IPS-15b (cell line): Measurements from ENCODE around the gene GPR12.
"Not testable (repeated sequence)": the region's sequence is repeated elsewhere in the genome, so short reads cannot be mapped to it uniquely, and the experiment has no call there.

ENCODE experiments used
- H3K27me3 ChIP-seq: one replicate; pipeline ENCODE4 v1.6.1; 2013; ENCODE audit warnings: low read length; ENCODE audit not compliant: control insufficient read depth, insufficient read depth
- H3K36me3 ChIP-seq: one replicate; pipeline ENCODE4 v1.6.1; 2013; ENCODE audit warnings: low read length; ENCODE audit not compliant: control insufficient read depth, insufficient read depth
- H3K4me1 ChIP-seq: one replicate; pipeline ENCODE4 v1.6.1; 2013; ENCODE audit warnings: mild to moderate bottlenecking, low read length; ENCODE audit not compliant: control insufficient read depth, insufficient read depth
- H3K4me3 ChIP-seq: one replicate; pipeline ENCODE4 v1.5.1; 2013; ENCODE audit warnings: low read depth, low read length
- H3K9ac ChIP-seq: one replicate; pipeline ENCODE4 v1.6.1; 2013; ENCODE audit warnings: low read depth, mild to moderate bottlenecking, low read length
- H3K9me3 ChIP-seq: one replicate; pipeline ENCODE4 v1.6.1; 2013; ENCODE audit warnings: mild to moderate bottlenecking, low read length; ENCODE audit not compliant: control insufficient read depth, insufficient read depth

Gene GPR12

GRCh38 chr13:26735677-26736076 is 24.9 kb downstream of the GPR12 start:
- Histone ChIP-seq H3K4me1 (no peaks in the 10 kb centered on the region), H3K4me3 (no peak overlapping the region), H3K9ac (no peak overlapping the region), H3K36me3 (no peaks in the 10 kb centered on the region), H3K27me3 (no peaks in the 10 kb centered on the region), H3K9me3 (no peaks in the 10 kb centered on the region)

GRCh38 chr13:26727633-26728032 is 33.0 kb downstream of the GPR12 start:
- no peaks in the 10 kb centered on the region for H3K9me3 ChIP-seq
- no peak overlapping the region for H3K9ac ChIP-seq
- no peaks in the 10 kb centered on the region for H3K36me3 ChIP-seq
- no peak overlapping the region for H3K4me3 ChIP-seq
- H3K27me3 ChIP-seq, result no peaks in the 10 kb centered on the region
- no peaks in the 10 kb centered on the region for H3K4me1 ChIP-seq

- Histone ChIP-seq H3K4me1 (no peaks in the 10 kb centered on the region), H3K27me3 (no peaks in the 10 kb centered on the region), H3K4me3 (no peak overlapping the region), H3K9me3 (no peaks in the 10 kb centered on the region), H3K9ac (no peak overlapping the region), H3K36me3 (no peaks in the 10 kb centered on the region)
Measured at GRCh38 chr13:26727122-26727521, 33.5 kb downstream of the GPR12 start.

GRCh38 chr13:26726684-26727083 is 33.9 kb downstream of the GPR12 start:
- no peaks in the 10 kb centered on the region for H3K4me1 ChIP-seq
- H3K9me3 ChIP-seq, result no peaks in the 10 kb centered on the region
- no peak overlapping the region for H3K4me3 ChIP-seq
- no peaks in the 10 kb centered on the region for H3K36me3 ChIP-seq
- H3K9ac ChIP-seq, result no peak overlapping the region
- no peaks in the 10 kb centered on the region for H3K27me3 ChIP-seq

DNA sequence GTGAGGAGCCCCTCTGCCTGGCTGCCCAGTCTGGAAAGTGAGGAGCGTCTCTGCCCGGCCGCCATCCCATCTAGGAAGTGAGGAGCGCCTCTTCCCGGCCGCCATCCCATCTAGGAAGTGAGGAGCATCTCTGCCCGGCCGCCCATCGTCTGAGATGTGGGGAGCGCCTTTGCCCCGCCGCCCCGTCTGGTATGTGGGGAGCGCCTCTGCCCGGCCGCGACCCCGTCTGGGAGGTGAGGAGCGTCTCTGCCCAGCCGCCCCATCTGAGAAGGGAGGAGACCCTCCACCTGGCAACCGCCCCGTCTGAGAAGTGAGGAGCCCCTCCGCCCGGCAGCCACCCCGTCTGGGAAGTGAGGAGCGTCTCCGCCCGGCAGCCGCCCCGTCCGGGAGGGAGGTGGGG is 37.0 kb downstream of the GPR12 start:
- H3K9me3 ChIP-seq, H3K4me3 ChIP-seq, H3K4me1 ChIP-seq, H3K27me3 ChIP-seq, H3K9ac ChIP-seq, H3K36me3 ChIP-seq: not testable (repeated sequence)

DNA sequence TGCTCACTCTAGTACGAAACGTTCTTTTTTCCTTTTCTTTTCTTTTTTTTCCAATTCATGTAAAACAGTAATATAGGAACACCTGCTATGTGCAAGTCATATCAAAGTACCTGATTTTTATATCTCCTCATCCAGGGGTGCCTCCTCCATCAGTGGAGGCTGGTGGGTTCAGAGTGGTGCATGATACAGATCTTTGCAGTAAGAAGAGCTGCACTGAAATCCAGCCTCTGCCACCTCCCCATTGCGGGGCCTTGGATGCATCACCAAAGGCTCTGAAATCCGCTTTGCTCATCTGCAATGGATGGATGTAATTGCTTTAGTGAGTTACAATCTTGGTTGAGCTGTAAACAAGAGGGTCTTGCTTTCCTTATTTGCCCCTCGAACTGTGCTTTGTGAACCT is 38.3 kb downstream of the GPR12 start:
- H3K27me3 ChIP-seq, result no peaks in the 10 kb centered on the region
- H3K4me1 ChIP-seq, result no peaks in the 10 kb centered on the region
- no peak overlapping the region for H3K9ac ChIP-seq
- H3K4me3 ChIP-seq, result no peak overlapping the region
- no peaks in the 10 kb centered on the region for H3K36me3 ChIP-seq
- no peaks in the 10 kb centered on the region for H3K9me3 ChIP-seq

DNA sequence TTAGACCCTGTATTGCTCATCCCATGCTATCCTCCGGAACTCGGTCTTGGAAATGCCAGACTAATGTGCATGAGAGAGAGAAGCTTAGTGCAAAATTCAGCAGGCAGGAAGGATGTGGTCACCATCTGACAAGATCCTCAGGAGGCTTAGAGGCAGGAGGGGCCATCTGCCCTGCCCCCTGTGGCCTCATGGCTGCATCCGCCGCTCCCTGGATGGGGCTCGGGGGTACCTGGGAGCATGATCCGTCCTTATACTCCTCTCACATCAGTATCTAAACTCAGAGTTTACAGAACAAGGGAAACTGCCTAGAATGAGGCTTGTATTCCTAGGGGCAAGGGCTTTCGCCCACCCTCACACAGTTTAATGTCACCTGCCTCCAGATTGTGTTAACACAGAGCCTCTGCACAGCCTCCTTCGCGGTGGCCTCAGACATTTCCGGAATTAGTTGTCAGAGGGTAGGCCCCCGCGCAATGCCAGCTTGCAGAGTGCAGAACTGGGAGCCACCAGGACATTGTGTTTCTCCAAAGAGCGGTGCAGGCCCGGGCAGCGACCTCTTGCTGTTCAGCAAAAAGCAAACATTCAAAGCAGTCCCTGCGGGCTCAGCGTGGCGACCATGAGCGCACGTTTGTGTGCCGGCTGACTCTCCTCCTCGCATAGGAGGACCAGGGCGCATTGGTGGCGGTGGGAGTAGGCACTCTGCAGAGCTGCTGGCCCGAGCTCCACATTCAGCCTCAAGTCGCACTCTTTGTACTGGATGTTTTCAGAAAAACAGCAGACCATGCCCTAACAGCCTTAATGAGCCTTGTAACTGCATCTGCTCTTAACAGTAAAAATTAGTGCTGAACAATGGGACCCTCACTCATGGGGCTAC is 39.1 kb downstream of the GPR12 start:
- no peak overlapping the region for H3K9ac ChIP-seq
- no peaks in the 10 kb centered on the region for H3K36me3 ChIP-seq
- H3K4me1 ChIP-seq, result no peaks in the 10 kb centered on the region
- no peaks in the 10 kb centered on the region for H3K9me3 ChIP-seq
- H3K4me3 ChIP-seq, result no peak overlapping the region
- H3K27me3 ChIP-seq, result no peaks in the 10 kb centered on the region

DNA sequence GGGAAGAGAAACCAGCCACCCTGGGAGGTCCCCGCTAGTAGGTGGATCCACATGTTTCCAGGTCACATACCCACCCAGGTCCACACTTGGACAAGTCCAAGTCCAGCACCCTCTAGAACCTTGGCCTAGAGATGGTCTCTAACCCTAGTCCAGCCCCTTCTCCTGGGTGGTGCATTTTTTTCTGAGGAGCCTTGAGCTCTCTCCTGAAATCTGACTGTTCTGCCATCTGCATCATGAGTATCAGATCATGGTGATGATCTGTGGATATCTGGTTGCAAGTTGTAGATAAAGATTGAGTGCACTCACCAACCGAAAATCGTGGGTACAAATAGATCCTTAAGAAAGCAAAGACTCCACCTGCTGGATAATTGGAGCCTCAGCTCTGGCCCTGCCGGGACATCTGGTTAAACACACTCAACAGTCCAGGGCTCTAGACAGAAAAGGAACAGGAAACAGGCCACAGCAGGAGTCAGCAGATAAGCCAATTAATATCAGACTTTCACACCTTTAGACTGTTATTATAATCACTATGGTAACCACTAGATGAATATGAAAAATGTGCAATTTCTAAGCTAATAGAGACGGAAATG is 41.1 kb downstream of the GPR12 start:
- no peaks in the 10 kb centered on the region for H3K27me3 ChIP-seq
- no peak overlapping the region for H3K4me3 ChIP-seq
- H3K4me1 ChIP-seq, result no peaks in the 10 kb centered on the region
- H3K9ac ChIP-seq, result no peak overlapping the region
- no peaks in the 10 kb centered on the region for H3K9me3 ChIP-seq
- no peaks in the 10 kb centered on the region for H3K36me3 ChIP-seq

- Histone ChIP-seq H3K9me3 (no peaks in the 10 kb centered on the region), H3K36me3 (no peaks in the 10 kb centered on the region), H3K4me3 (no peak overlapping the region), H3K4me1 (no peaks in the 10 kb centered on the region), H3K9ac (no peak overlapping the region), H3K27me3 (no peaks in the 10 kb centered on the region)
Measured at GRCh38 chr13:26718872-26719271, 41.7 kb downstream of the GPR12 start.

GRCh38 chr13:26718146-26718545 is 42.4 kb downstream of the GPR12 start:
- no peak overlapping the region for H3K9ac ChIP-seq
- H3K9me3 ChIP-seq, result no peaks in the 10 kb centered on the region
- no peaks in the 10 kb centered on the region for H3K27me3 ChIP-seq
- no peaks in the 10 kb centered on the region for H3K4me1 ChIP-seq
- no peaks in the 10 kb centered on the region for H3K36me3 ChIP-seq
- H3K4me3 ChIP-seq, result no peak overlapping the region

GRCh38 chr13:26716984-26717383 is 43.6 kb downstream of the GPR12 start:
- Histone ChIP-seq H3K4me1 (no peaks in the 10 kb centered on the region), H3K4me3 (no peak overlapping the region), H3K27me3 (no peaks in the 10 kb centered on the region), H3K9ac (no peak overlapping the region), H3K9me3 (no peaks in the 10 kb centered on the region), H3K36me3 (no peaks in the 10 kb centered on the region)

GRCh38 chr13:26713341-26713740 is 47.2 kb downstream of the GPR12 start:
- Histone ChIP-seq H3K4me1 (peaks cover 7% of the 10 kb centered on the region), H3K27me3 (peaks cover 11% of the 10 kb centered on the region), H3K9ac (no peak overlapping the region), H3K9me3 (no peaks in the 10 kb centered on the region), H3K36me3 (no peaks in the 10 kb centered on the region), H3K4me3 (no peak overlapping the region)
